GM23338 (cell line): ENCODE results near the gene ZNF860.

ENCODE experiments used
- CREB1 ChIP-seq: fragments of 250-450 bp; sonication (Bioruptor Pico); IDR thresholded peaks from 2 replicates; pipeline ENCODE4 v1.5.0; 2020; ENCODE audit warnings: low read depth, mild to moderate bottlenecking, moderate library complexity
- CTCF ChIP-seq, 2 experiments: fragments of 200-600 bp in 1 of 2; sonication (generic) in 1 of 2; conservative IDR thresholded peaks; 2 replicates each; pipeline versions ENCODE4 v1.5.1 to v1.6.1; 2016 to 2017; ENCODE audit warnings: antibody characterized with exemption in 2 of 2, low read depth in 2 of 2, mild to moderate bottlenecking in 2 of 2, moderate library complexity in 1 of 2
- EZH2 ChIP-seq: fragments of 200-600 bp; sonication (generic); IDR thresholded peaks from one replicate; pipeline ENCODE4 v1.8.0; 2017; ENCODE audit warnings: antibody characterized with exemption, mild to moderate bottlenecking, low read depth; ENCODE audit not compliant: unreplicated experiment
- EZH2phosphoT487 ChIP-seq: fragments of 200-600 bp; sonication (generic); IDR thresholded peaks from one replicate; pipeline ENCODE4 v1.8.1; 2018; ENCODE audit warnings: antibody characterized with exemption; ENCODE audit not compliant: unreplicated experiment
- JUNB ChIP-seq: IDR thresholded peaks from one replicate; pipeline ENCODE4 v1.6.1; 2016; ENCODE audit warnings: antibody characterized with exemption; ENCODE audit not compliant: unreplicated experiment
- NANOG ChIP-seq: IDR thresholded peaks from 2 replicates; pipeline ENCODE4 v1.6.1; 2016; ENCODE audit warnings: antibody characterized with exemption, borderline replicate concordance
- POLR2AphosphoS5 ChIP-seq: IDR thresholded peaks from 2 replicates; pipeline ENCODE4 v1.6.1; 2016; ENCODE audit warnings: antibody characterized with exemption, low read depth
- REST ChIP-seq: IDR thresholded peaks from one replicate; pipeline ENCODE4 v1.6.1; 2018; ENCODE audit warnings: antibody characterized with exemption; ENCODE audit not compliant: unreplicated experiment
- STAT1 ChIP-seq: IDR thresholded peaks from one replicate; pipeline ENCODE4 v1.6.1; 2016; ENCODE audit warnings: antibody characterized with exemption; ENCODE audit not compliant: unreplicated experiment
- ZNF114 ChIP-seq: fragments of 250-450 bp; sonication (Bioruptor Pico); IDR thresholded peaks from 2 replicates; pipeline ENCODE4 v1.5.0; 2020; ENCODE audit warnings: mild to moderate bottlenecking, moderate library complexity
- ZNF462 ChIP-seq: fragments of 250-450 bp; sonication (Bioruptor Pico); IDR thresholded peaks from 2 replicates; pipeline ENCODE4 v1.5.0; 2020; ENCODE audit warnings: mild to moderate bottlenecking, moderate library complexity

- no peak for TF ChIP-seq CTCF (conservative IDR thresholded peaks at IDR 0.05; ENCODE audit: low read depth in 2 of 2)
- no peak for TF ChIP-seq NANOG
- no peak for TF ChIP-seq EZH2phosphoT487
- no peak for TF ChIP-seq EZH2
- TF ChIP-seq POLR2AphosphoS5, result no peak
- TF ChIP-seq CREB1 (CRISPR knock-in tag), result no peak
- TF ChIP-seq REST, result no peak
- no peak for TF ChIP-seq STAT1
- no peak for TF ChIP-seq JUNB
- TF ChIP-seq ZNF114 (CRISPR knock-in tag), result no peak
- TF ChIP-seq ZNF462, result no peak
Observed at GRCh38 chr3:32021748-32022147, 40.2 kb downstream of the ZNF860 start.
